A549 (cell line): Measurements from ENCODE around the gene RTN4IP1. TPM values are rescaled to one million over a fixed set of nuclear protein-coding genes. Genes with fewer than 3 reads are reported as not detected.

Source experiments
- ATAC-seq, 2 experiments: fragments of 200-7000 bp in 1 of 2; fragments of >200 bp in 1 of 2; cut with Nextera tagmentation in 1 of 2; cut with Tn5 transposase in 1 of 2; 3 replicates each; pipeline versions ENCODE4 v1.8.0 to v1.9.1; 2018 to 2020; ENCODE audit warnings: mild to moderate bottlenecking in 1 of 2, moderate library complexity in 1 of 2
- CTCF ChIA-PET: fragments of 300-600 bp; sonication (Branson Sonifier 250); formaldehyde crosslinking; extraction: SDS; loops from one replicate; lab custom pipeline; 2021; ENCODE audit warnings: antibody characterized with exemption, inconsistent platforms; lab: Yijun Ruan, JAX
- POLR2A ChIA-PET: fragments of 350-600 bp; formaldehyde crosslinking; extraction: SDS; loops from one replicate; lab custom pipeline; 2021; ENCODE audit warnings: antibody characterized with exemption, inconsistent platforms; lab: Yijun Ruan, JAX
- DNase-seq, 2 experiments: peaks; one replicate each; pipeline versions ENCODE4 v3.0.0 to v3.0.0-alpha.2; 2011 to 2016; ENCODE audit warnings: low read depth in 1 of 2, low spot score in 1 of 2
- FAIRE-seq: peaks from 2 replicates; lab custom pipeline; 2011; peaks lifted over from hg19 to GRCh38; lab: Jason Lieb, UNC
- H3K27ac ChIP-seq, 2 experiments: fragments of >200 bp; sonication (Bioruptor Twin); formaldehyde crosslinking; 3 replicates each; pipeline ENCODE4 v1.5.1; 2016 to 2017
- H3K4me1 ChIP-seq: fragments of >200 bp; sonication (Bioruptor Twin); formaldehyde crosslinking; 3 replicates; pipeline ENCODE4 v1.6.1; 2016
- H3K4me2 ChIP-seq: fragments of >200 bp; sonication (Bioruptor Twin); formaldehyde crosslinking; 3 replicates; pipeline ENCODE4 v1.6.1; 2016
- H3K4me3 ChIP-seq: fragments of >200 bp; sonication (Bioruptor Twin); formaldehyde crosslinking; 3 replicates; pipeline ENCODE4 v1.5.1; 2016
- H3K9me3 ChIP-seq: fragments of >200 bp; sonication (Bioruptor Twin); formaldehyde crosslinking; 3 replicates; pipeline ENCODE4 v1.6.1; 2016
- BHLHE40 ChIP-seq: IDR thresholded peaks from 2 replicates; pipeline ENCODE4 v1.6.1; 2012; ENCODE audit warnings: low read depth, low read length, inconsistent platforms
- CBX2 ChIP-seq: fragments of 200-600 bp; sonication (generic); IDR thresholded peaks from 2 replicates; pipeline ENCODE4 v1.6.1; 2016; ENCODE audit warnings: low read depth, mild to moderate bottlenecking, borderline replicate concordance
- CEBPB ChIP-seq, 2 experiments: fragments of >200 bp in 1 of 2; sonication (Bioruptor Twin) in 1 of 2; formaldehyde crosslinking in 1 of 2; IDR thresholded peaks; 2 replicates each; pipeline ENCODE4 v1.6.1; 2012 to 2016
- CHD4 ChIP-seq: fragments of 200-600 bp; sonication (generic); IDR thresholded peaks from 2 replicates; pipeline ENCODE4 v1.6.1; 2016; ENCODE audit warnings: antibody characterized with exemption, mild to moderate bottlenecking, borderline replicate concordance
- EHMT2 ChIP-seq: fragments of 200-600 bp; sonication (generic); IDR thresholded peaks from 2 replicates; pipeline ENCODE4 v1.6.1; 2016; ENCODE audit warnings: antibody characterized with exemption, low read depth, mild to moderate bottlenecking, moderate library complexity
- FOSL2 ChIP-seq, 2 experiments: fragments of 450-650 bp in 1 of 2; fragments of >200 bp in 1 of 2; sonication (Bioruptor Twin) in 1 of 2; formaldehyde crosslinking; IDR thresholded peaks; 2 replicates each; pipeline versions ENCODE4 v1.5.0 to v1.6.1; 2016 to 2020; ENCODE audit warnings: mild to moderate bottlenecking in 1 of 2, moderate library complexity in 1 of 2
- GATA3 ChIP-seq: IDR thresholded peaks from 2 replicates; pipeline ENCODE4 v1.6.1; 2012; ENCODE audit warnings: borderline replicate concordance
- HEYL ChIP-seq: fragments of 250-450 bp; sonication (Bioruptor Pico); IDR thresholded peaks from 2 replicates; pipeline ENCODE4 v1.8.0; 2021; ENCODE audit warnings: mild to moderate bottlenecking, moderate library complexity
- HOXA7 ChIP-seq: fragments of 250-450 bp; sonication (Bioruptor Pico); IDR thresholded peaks from 2 replicates; pipeline ENCODE4 v1.5.0; 2020; ENCODE audit warnings: mild to moderate bottlenecking, moderate library complexity
- NFE2L2 ChIP-seq: fragments of 150-350 bp; conservative IDR thresholded peaks from 2 replicates; pipeline ENCODE4 v1.6.1; 2014; ENCODE audit warnings: low read length
- RAD21 ChIP-seq, 2 experiments: fragments of >200 bp in 1 of 2; sonication (Bioruptor Twin) in 1 of 2; formaldehyde crosslinking in 1 of 2; IDR thresholded peaks in 1 of 2; conservative IDR thresholded peaks in 1 of 2; 2 replicates in 1 of 2; 3 replicates in 1 of 2; pipeline ENCODE4 v1.6.1; 2012 to 2018; ENCODE audit warnings: inconsistent platforms in 1 of 2
- RARB ChIP-seq: fragments of 250-450 bp; sonication (Bioruptor Pico); IDR thresholded peaks from 2 replicates; pipeline ENCODE4 v1.8.0; 2021; ENCODE audit warnings: mild to moderate bottlenecking, moderate library complexity
- RCOR1 ChIP-seq: fragments of 150-350 bp; IDR thresholded peaks from 2 replicates; pipeline ENCODE4 v1.6.1; 2014; ENCODE audit warnings: antibody characterized with exemption, low read length, low read depth
- TP53 ChIP-seq: fragments of 250-450 bp; sonication (Bioruptor Pico); IDR thresholded peaks from 2 replicates; pipeline ENCODE4 v1.5.0; 2021; ENCODE audit warnings: mild to moderate bottlenecking, moderate library complexity
- ZC3H11A ChIP-seq: fragments of 450-650 bp; IDR thresholded peaks from 2 replicates; pipeline ENCODE4 v1.6.1; 2014; ENCODE audit warnings: antibody characterized with exemption, mild to moderate bottlenecking
- ZFP36 ChIP-seq: fragments of 450-650 bp; IDR thresholded peaks from 2 replicates; pipeline ENCODE4 v1.6.1; 2014; ENCODE audit warnings: borderline replicate concordance; ENCODE audit not compliant: partially characterized antibody
- ZSCAN20 ChIP-seq: fragments of 250-450 bp; sonication (Bioruptor Pico); IDR thresholded peaks from 2 replicates; pipeline ENCODE4 v1.8.0; 2022; ENCODE audit warnings: mild to moderate bottlenecking, moderate library complexity
- WGBS: methylation state at CpG from one replicate; pipeline ENCODE4 v1.1.6; 2017; ENCODE audit errors: missing lambda C conversion rate; 5-methylcytosine and 5-hydroxymethylcytosine counted together
- polyA plus RNA-seq, 4 experiments: library from polyadenylated mRNA; depleted of rRNA in 3 of 4; stranded (reverse); fragments of >200 nt; fragmentation: RNase III in 1 of 4; extraction: RNeasy Plus Mini Kit Qiagen cat#74134 plus additional on column Dnase treatment in 1 of 4; gene quantifications; 2 replicates in 3 of 4; 3 replicates in 1 of 4; pipeline ENCODE4 v1.2.3, GENCODE V29; 2011 to 2017
- TF ChIP-seq, protein P1 (sequence below): fragments of 250-450 bp; sonication (Bioruptor Pico); IDR thresholded peaks from 2 replicates; pipeline ENCODE4 v1.5.0; 2021; ENCODE audit warnings: mild to moderate bottlenecking, moderate library complexity, borderline replicate concordance
- TF ChIP-seq, protein P2 (sequence below): fragments of >200 bp; sonication (Bioruptor Twin); formaldehyde crosslinking; IDR thresholded peaks from 3 replicates; pipeline ENCODE4 v1.6.1; 2016
- TF ChIP-seq, protein P3 (sequence below): IDR thresholded peaks from 2 replicates; pipeline ENCODE4 v1.6.1; 2012; ENCODE audit warnings: low read depth, borderline replicate concordance
- TF ChIP-seq, protein P4 (sequence below): fragments of 250-450 bp; sonication (Bioruptor Pico); IDR thresholded peaks from 2 replicates; pipeline ENCODE4 v1.5.0; 2020; ENCODE audit warnings: low read depth, mild to moderate bottlenecking, moderate library complexity
- TF ChIP-seq, protein P5 (sequence below): fragments of 200-600 bp; sonication (generic); IDR thresholded peaks from 2 replicates; pipeline ENCODE4 v1.6.1; 2016; ENCODE audit warnings: antibody characterized with exemption, mild to moderate bottlenecking, moderate library complexity
- TF ChIP-seq, protein P6 (sequence below): fragments of >200 bp; sonication (Bioruptor Twin); formaldehyde crosslinking; IDR thresholded peaks from 3 replicates; pipeline ENCODE4 v1.5.1; 2016

RTN4IP1 gene
- polyA plus RNA-seq, 2 of the 4 experiments (the other 2 are of a cell fraction) = 13.9 to 15.1 TPM

DNA sequence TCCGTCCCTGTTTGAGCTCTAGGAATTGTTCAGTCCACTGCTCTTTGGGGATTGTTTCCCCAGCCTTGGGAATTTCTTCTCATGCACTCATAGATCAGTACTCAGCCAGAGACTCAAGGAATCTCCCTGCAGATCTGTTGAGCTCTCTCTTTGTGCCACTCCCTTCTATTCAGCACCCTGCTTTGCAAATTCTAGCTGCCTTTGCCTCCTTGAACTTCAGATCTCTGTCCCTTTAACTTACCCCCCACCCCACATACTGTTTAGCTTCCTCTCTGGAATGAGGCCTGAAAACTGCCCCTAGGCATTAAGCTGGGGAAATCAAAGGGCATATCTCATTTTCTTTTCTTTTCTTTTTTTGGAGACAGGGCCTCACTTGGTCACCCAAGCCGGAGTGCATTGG, 30.6 kb upstream of the RTN4IP1 start:
- no peaks in the 10 kb centered on the region for H3K4me1 ChIP-seq
- FAIRE-seq (no peak), ATAC-seq (no peak), DNase-seq (no peak)
- ChIA-PET POLR2A (no interaction called here), CTCF (interaction anchor here (0.6 kb wide), 1 partner anchor 46 kb away, joined by 3 read pairs; no protein-coding TSS in a partner anchor)
- no peak overlapping the region for H3K4me3 ChIP-seq
- H3K9me3 ChIP-seq = peaks cover 25% of the 10 kb centered on the region
- WGBS = 98% methylated on average over 2 of the region's 2 CpGs
- no peak overlapping the region for H3K27ac ChIP-seq
- H3K4me2 ChIP-seq = no peak overlapping the region
- TF ChIP-seq HOXA7 (CRISPR knock-in tag) (no peak), HEYL (CRISPR knock-in tag) (no peak), NFE2L2 (no peak), TP53 (CRISPR knock-in tag) (no peak), RARB (CRISPR knock-in tag) (no peak), CHD4 (no peak), GATA3 (no peak), CEBPB (IDR thresholded peaks at IDR 0.05) (no peak), CBX2 (no peak), BHLHE40 (no peak), EHMT2 (no peak), RCOR1 (no peak), RAD21 (conservative IDR thresholded peaks at IDR 0.05 in 1 of 2, IDR thresholded peaks at IDR 0.05 in 1 of 2) (no peak), FOSL2 (IDR thresholded peaks at IDR 0.05) (no peak), FOSL2 (CRISPR knock-in tag; IDR thresholded peaks at IDR 0.05) (no peak), ZFP36 (no peak), ZC3H11A (no peak)
- TF ChIP-seq, protein P1, sequence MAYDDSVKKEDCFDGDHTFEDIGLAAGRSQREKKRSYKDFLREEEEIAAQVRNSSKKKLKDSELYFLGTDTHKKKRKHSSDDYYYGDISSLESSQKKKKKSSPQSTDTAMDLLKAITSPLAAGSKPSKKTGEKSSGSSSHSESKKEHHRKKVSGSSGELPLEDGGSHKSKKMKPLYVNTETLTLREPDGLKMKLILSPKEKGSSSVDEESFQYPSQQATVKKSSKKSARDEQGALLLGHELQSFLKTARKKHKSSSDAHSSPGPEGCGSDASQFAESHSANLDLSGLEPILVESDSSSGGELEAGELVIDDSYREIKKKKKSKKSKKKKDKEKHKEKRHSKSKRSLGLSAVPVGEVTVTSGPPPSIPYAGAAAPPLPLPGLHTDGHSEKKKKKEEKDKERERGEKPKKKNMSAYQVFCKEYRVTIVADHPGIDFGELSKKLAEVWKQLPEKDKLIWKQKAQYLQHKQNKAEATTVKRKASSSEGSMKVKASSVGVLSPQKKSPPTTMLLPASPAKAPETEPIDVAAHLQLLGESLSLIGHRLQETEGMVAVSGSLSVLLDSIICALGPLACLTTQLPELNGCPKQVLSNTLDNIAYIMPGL (CRISPR knock-in tag) = no peak
- TF ChIP-seq, protein P2, sequence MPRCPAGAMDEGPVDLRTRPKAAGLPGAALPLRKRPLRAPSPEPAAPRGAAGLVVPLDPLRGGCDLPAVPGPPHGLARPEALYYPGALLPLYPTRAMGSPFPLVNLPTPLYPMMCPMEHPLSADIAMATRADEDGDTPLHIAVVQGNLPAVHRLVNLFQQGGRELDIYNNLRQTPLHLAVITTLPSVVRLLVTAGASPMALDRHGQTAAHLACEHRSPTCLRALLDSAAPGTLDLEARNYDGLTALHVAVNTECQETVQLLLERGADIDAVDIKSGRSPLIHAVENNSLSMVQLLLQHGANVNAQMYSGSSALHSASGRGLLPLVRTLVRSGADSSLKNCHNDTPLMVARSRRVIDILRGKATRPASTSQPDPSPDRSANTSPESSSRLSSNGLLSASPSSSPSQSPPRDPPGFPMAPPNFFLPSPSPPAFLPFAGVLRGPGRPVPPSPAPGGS = no peak
- TF ChIP-seq, protein P3, sequence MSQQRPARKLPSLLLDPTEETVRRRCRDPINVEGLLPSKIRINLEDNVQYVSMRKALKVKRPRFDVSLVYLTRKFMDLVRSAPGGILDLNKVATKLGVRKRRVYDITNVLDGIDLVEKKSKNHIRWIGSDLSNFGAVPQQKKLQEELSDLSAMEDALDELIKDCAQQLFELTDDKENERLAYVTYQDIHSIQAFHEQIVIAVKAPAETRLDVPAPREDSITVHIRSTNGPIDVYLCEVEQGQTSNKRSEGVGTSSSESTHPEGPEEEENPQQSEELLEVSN = no peak
- TF ChIP-seq, protein P4, sequence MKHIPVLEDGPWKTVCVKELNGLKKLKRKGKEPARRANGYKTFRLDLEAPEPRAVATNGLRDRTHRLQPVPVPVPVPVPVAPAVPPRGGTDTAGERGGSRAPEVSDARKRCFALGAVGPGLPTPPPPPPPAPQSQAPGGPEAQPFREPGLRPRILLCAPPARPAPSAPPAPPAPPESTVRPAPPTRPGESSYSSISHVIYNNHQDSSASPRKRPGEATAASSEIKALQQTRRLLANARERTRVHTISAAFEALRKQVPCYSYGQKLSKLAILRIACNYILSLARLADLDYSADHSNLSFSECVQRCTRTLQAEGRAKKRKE (CRISPR knock-in tag) = no peak

DNA sequence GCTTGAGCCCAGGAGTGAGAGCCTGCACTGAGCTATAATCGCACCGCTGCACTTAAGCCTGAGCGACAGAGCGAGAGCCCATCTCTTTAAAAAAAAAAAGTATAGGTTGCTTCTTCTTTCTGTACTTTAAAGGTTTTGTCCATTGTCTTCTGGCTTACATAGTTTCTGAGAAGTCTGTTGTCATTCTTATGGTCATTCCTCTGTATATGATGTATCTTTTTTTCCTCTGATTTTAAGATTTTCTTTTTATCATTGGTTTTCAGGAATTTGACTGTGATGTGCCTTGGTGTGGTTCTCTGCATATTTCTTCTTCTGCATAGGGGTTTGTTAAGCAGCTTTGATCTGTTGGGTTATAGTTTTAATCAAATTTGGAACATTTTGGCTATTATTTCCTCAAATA, 29.2 kb upstream of the RTN4IP1 start:
- no peak for FAIRE-seq
- no peak overlapping the region for H3K4me2 ChIP-seq
- TF ChIP-seq, protein P5, sequence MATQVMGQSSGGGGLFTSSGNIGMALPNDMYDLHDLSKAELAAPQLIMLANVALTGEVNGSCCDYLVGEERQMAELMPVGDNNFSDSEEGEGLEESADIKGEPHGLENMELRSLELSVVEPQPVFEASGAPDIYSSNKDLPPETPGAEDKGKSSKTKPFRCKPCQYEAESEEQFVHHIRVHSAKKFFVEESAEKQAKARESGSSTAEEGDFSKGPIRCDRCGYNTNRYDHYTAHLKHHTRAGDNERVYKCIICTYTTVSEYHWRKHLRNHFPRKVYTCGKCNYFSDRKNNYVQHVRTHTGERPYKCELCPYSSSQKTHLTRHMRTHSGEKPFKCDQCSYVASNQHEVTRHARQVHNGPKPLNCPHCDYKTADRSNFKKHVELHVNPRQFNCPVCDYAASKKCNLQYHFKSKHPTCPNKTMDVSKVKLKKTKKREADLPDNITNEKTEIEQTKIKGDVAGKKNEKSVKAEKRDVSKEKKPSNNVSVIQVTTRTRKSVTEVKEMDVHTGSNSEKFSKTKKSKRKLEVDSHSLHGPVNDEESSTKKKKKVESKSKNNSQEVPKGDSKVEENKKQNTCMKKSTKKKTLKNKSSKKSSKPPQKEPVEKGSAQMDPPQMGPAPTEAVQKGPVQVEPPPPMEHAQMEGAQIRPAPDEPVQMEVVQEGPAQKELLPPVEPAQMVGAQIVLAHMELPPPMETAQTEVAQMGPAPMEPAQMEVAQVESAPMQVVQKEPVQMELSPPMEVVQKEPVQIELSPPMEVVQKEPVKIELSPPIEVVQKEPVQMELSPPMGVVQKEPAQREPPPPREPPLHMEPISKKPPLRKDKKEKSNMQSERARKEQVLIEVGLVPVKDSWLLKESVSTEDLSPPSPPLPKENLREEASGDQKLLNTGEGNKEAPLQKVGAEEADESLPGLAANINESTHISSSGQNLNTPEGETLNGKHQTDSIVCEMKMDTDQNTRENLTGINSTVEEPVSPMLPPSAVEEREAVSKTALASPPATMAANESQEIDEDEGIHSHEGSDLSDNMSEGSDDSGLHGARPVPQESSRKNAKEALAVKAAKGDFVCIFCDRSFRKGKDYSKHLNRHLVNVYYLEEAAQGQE = no peak
- TF ChIP-seq ZSCAN20 (CRISPR knock-in tag) (no peak), FOSL2 (IDR thresholded peaks at IDR 0.05) (no peak), FOSL2 (CRISPR knock-in tag; IDR thresholded peaks at IDR 0.05) (no peak)
- TF ChIP-seq, protein P6, sequence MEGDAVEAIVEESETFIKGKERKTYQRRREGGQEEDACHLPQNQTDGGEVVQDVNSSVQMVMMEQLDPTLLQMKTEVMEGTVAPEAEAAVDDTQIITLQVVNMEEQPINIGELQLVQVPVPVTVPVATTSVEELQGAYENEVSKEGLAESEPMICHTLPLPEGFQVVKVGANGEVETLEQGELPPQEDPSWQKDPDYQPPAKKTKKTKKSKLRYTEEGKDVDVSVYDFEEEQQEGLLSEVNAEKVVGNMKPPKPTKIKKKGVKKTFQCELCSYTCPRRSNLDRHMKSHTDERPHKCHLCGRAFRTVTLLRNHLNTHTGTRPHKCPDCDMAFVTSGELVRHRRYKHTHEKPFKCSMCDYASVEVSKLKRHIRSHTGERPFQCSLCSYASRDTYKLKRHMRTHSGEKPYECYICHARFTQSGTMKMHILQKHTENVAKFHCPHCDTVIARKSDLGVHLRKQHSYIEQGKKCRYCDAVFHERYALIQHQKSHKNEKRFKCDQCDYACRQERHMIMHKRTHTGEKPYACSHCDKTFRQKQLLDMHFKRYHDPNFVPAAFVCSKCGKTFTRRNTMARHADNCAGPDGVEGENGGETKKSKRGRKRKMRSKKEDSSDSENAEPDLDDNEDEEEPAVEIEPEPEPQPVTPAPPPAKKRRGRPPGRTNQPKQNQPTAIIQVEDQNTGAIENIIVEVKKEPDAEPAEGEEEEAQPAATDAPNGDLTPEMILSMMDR = no peak
- ChIA-PET CTCF (no interaction called here), POLR2A (no interaction called here)
- no peaks in the 10 kb centered on the region for H3K4me1 ChIP-seq
- H3K4me3 ChIP-seq = no peak overlapping the region
- ATAC-seq = no peak
- peak in 1 of 2 experiments; percentile 10 for DNase-seq
- no peak overlapping the region for H3K27ac ChIP-seq
- 98% methylated on average over 4 of the region's 4 CpGs for WGBS
- peaks cover 25% of the 10 kb centered on the region for H3K9me3 ChIP-seq
